Measurements from ENCODE around the gene ADI1. TPM values are rescaled to one million over a fixed set of nuclear protein-coding genes. Genes with fewer than 3 reads are reported as not detected.

ADI1 gene
- total RNA-seq, 1 donor from 2014 or later, result 41.6 TPM

- no peak overlapping the region for H3K4me3 ChIP-seq (ENCODE audit: insufficient read depth, low read depth, low read length)
- H3K4me3 Mint-ChIP-seq (ENCODE audit: unreplicated experiment), result no peak overlapping the region
- H3K9ac ChIP-seq (ENCODE audit: low read length), result no peak overlapping the region
- H3K36me3 Mint-ChIP-seq (ENCODE audit: low read depth, unreplicated experiment), result peaks cover 8% of the 10 kb centered on the region
- H4K20me1 ChIP-seq (ENCODE audit: insufficient read depth, low read length), result no peaks in the 10 kb centered on the region
- no peak overlapping the region for H3K4me2 ChIP-seq (ENCODE audit: low read length)
- no peaks in the 10 kb centered on the region for H3K4me1 Mint-ChIP-seq (ENCODE audit: low read depth, unreplicated experiment)
- H3K36me3 ChIP-seq (ENCODE audit: insufficient read depth, low read length), result no peaks in the 10 kb centered on the region
- no peaks in the 10 kb centered on the region for H3K9me3 ChIP-seq (ENCODE audit: insufficient read depth, low read depth, low read length)
- H3K27ac ChIP-seq (ENCODE audit: low read depth, low read length), result no peak overlapping the region
- no peaks in the 10 kb centered on the region for H3K79me2 ChIP-seq (ENCODE audit: insufficient read depth, low read length)
- H2AFZ ChIP-seq (ENCODE audit: low read depth, low read length), result no peak overlapping the region
- no peaks in the 10 kb centered on the region for H3K27me3 ChIP-seq (ENCODE audit: insufficient read depth, low read length)
- no peaks in the 10 kb centered on the region for H3K27me3 Mint-ChIP-seq (ENCODE audit: low read depth, unreplicated experiment)
- no peaks in the 10 kb centered on the region for H3K9me3 Mint-ChIP-seq (ENCODE audit: unreplicated experiment)
- no peaks in the 10 kb centered on the region for H3K4me1 ChIP-seq (ENCODE audit: insufficient read depth, low read length)
- FAIRE-seq (no peak), DNase-seq (ENCODE audit: low read depth) (no peak)
- H3K27ac Mint-ChIP-seq (ENCODE audit: unreplicated experiment), result no peak overlapping the region
- TF ChIP-seq EZH2 (IDR thresholded peaks at IDR 0.05; ENCODE audit: insufficient read depth, low read length) (no peak), CTCF (IDR thresholded peaks at IDR 0.05; ENCODE audit: insufficient read depth, low read depth, low read length) (no peak)
Measured at GRCh38 chr2:3487028-3487425, 32.3 kb downstream of the ADI1 start.

DNA sequence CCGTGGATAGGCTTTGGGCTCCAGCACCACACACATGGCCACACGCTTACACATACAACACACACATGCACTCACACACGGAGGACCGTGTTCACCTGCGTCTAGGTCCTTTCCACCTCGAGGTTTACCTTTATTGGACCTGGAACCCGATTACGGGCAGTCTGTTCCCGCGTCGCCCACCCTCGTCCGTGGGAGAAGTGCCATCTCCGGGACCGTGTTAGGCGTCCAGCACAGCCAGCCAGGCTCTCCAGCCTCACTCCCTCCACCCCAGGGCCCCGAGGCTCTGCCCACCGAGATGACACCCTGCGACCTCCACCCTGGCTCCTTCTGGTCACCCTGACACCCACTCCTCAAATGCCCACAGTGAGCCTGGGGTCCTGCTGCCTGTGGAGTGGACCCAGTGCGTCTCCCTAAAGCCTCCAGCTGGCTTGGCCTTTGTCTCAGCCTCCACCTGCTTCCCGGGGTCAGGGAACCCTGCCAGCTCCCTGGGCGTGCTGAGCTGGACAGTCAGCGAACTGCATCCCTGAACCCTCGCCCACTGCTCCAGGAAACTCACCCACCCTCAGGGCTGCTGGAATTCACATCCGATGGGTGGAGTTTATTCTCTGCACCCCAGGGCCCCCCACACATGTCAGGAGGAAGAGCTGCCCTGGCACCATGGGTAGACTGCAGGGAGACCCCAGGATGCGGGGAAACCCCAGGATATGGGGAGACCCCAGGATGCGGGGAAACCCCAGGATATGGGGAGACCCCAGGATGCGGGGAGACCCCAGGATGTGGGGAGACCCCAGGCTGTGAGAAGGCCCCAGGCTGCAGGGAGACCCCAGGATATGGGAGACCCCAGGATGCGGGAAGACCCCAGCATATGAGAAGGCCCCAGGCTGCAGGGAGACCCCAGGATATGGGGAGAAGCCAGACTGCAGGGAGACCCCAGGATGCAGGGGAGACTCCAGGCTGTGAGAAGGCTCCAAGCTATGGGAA, 33.0 kb downstream of the ADI1 start:
- Histone ChIP-seq H3K4me1 (ENCODE audit: insufficient read depth, low read length) (no peaks in the 10 kb centered on the region), H3K79me2 (ENCODE audit: insufficient read depth, low read length) (no peaks in the 10 kb centered on the region), H2AFZ (ENCODE audit: low read depth, low read length) (no peak overlapping the region), H4K20me1 (ENCODE audit: insufficient read depth, low read length) (no peaks in the 10 kb centered on the region), H3K9me3 (ENCODE audit: insufficient read depth, low read depth, low read length) (no peaks in the 10 kb centered on the region), H3K4me2 (ENCODE audit: low read length) (no peak overlapping the region), H3K27me3 (ENCODE audit: insufficient read depth, low read length) (no peaks in the 10 kb centered on the region), H3K9ac (ENCODE audit: low read length) (no peak overlapping the region), H3K4me3 (ENCODE audit: insufficient read depth, low read depth, low read length) (no peak overlapping the region), H3K27ac (ENCODE audit: low read depth, low read length) (no peak overlapping the region), H3K36me3 (ENCODE audit: insufficient read depth, low read length) (no peaks in the 10 kb centered on the region)
- Mint-ChIP-seq H3K36me3 (ENCODE audit: low read depth, unreplicated experiment) (peaks cover 10% of the 10 kb centered on the region), H3K27me3 (ENCODE audit: low read depth, unreplicated experiment) (no peaks in the 10 kb centered on the region), H3K27ac (ENCODE audit: unreplicated experiment) (no peak overlapping the region), H3K4me1 (ENCODE audit: low read depth, unreplicated experiment) (no peaks in the 10 kb centered on the region), H3K4me3 (ENCODE audit: unreplicated experiment) (no peak overlapping the region), H3K9me3 (ENCODE audit: unreplicated experiment) (no peaks in the 10 kb centered on the region)
- DNase-seq (ENCODE audit: low read depth), result no peak
- TF ChIP-seq CTCF (IDR thresholded peaks at IDR 0.05; ENCODE audit: insufficient read depth, low read depth, low read length) (no peak), EZH2 (IDR thresholded peaks at IDR 0.05; ENCODE audit: insufficient read depth, low read length) (no peak)
- FAIRE-seq, result no peak

GRCh38 chr2:3485166-3485565, 34.2 kb downstream of the ADI1 start:
- Histone ChIP-seq H3K27ac (ENCODE audit: low read depth, low read length) (no peak overlapping the region), H3K4me2 (ENCODE audit: low read length) (no peak overlapping the region), H3K4me3 (ENCODE audit: insufficient read depth, low read depth, low read length) (no peak overlapping the region), H3K9ac (ENCODE audit: low read length) (no peak overlapping the region), H3K9me3 (ENCODE audit: insufficient read depth, low read depth, low read length) (no peaks in the 10 kb centered on the region), H3K36me3 (ENCODE audit: insufficient read depth, low read length) (no peaks in the 10 kb centered on the region), H2AFZ (ENCODE audit: low read depth, low read length) (no peak overlapping the region), H3K79me2 (ENCODE audit: insufficient read depth, low read length) (no peaks in the 10 kb centered on the region), H4K20me1 (ENCODE audit: insufficient read depth, low read length) (no peaks in the 10 kb centered on the region), H3K4me1 (ENCODE audit: insufficient read depth, low read length) (no peaks in the 10 kb centered on the region), H3K27me3 (ENCODE audit: insufficient read depth, low read length) (no peaks in the 10 kb centered on the region)
- Mint-ChIP-seq H3K27ac (ENCODE audit: unreplicated experiment) (no peak overlapping the region), H3K36me3 (ENCODE audit: low read depth, unreplicated experiment) (peaks cover 10% of the 10 kb centered on the region), H3K4me1 (ENCODE audit: low read depth, unreplicated experiment) (no peaks in the 10 kb centered on the region), H3K9me3 (ENCODE audit: unreplicated experiment) (no peaks in the 10 kb centered on the region), H3K27me3 (ENCODE audit: low read depth, unreplicated experiment) (no peaks in the 10 kb centered on the region), H3K4me3 (ENCODE audit: unreplicated experiment) (no peak overlapping the region)
- TF ChIP-seq CTCF (IDR thresholded peaks at IDR 0.05; ENCODE audit: insufficient read depth, low read depth, low read length), result no peak
- TF ChIP-seq EZH2 (IDR thresholded peaks at IDR 0.05; ENCODE audit: insufficient read depth, low read length), result no peak
- DNase-seq (ENCODE audit: low read depth) (no peak), FAIRE-seq (no peak)

Data from astrocyte (in vitro differentiated cells and primary cell).